OCI-LY7 (cell line): ENCODE measurements around the gene SP110. TPM values are rescaled to one million over a fixed set of nuclear protein-coding genes. Genes with fewer than 3 reads are reported as not detected.
A peak's percentile ranks its signal among the peaks of the same experiment; 100 is the strongest.

Experiments
- BruUV-seq: library from RNA; stranded (reverse); fragments of 400-500 nt; replicated peaks from 2 replicates; lab custom pipeline; 2021; lab: Mats Ljungman, UMichigan
- CTCF ChIA-PET: fragments of 300-600 bp; sonication (Branson Sonifier 250); formaldehyde crosslinking; loops from one replicate; lab custom pipeline; 2022; ENCODE audit warnings: antibody characterized with exemption; ENCODE audit not compliant: unreplicated experiment; lab: Charles Lee
- POLR2A ChIA-PET: fragments of 300-600 bp; sonication (Branson Sonifier 250); formaldehyde crosslinking; loops from one replicate; lab custom pipeline; 2022; ENCODE audit warnings: antibody characterized with exemption; lab: Charles Lee
- DNase-seq: peaks from one replicate; pipeline ENCODE4 v3.0.0-alpha.2; 2015; ENCODE audit warnings: low spot score
- H2AFZ ChIP-seq: fragments of 200-600 bp; sonication (generic), shearing (Covaris generic); 2 replicates; pipeline ENCODE4 v1.6.1; 2014; ENCODE audit warnings: mild to moderate bottlenecking, antibody characterized with exemption, low read length, moderate library complexity
- H3K27ac ChIP-seq: fragments of 200-600 bp; sonication (generic); 2 replicates; pipeline ENCODE4 v1.5.1; 2014; ENCODE audit warnings: mixed run types, low read depth, mild to moderate bottlenecking, moderate library complexity, low read length, inconsistent platforms; ENCODE audit not compliant: poor library complexity, severe bottlenecking
- H3K36me3 ChIP-seq: fragments of 200-600 bp; sonication (generic); 2 replicates; pipeline ENCODE4 v1.6.1; 2014; ENCODE audit warnings: mild to moderate bottlenecking, antibody characterized with exemption, low read length, moderate library complexity, mixed read lengths; ENCODE audit not compliant: insufficient read depth
- H3K4me1 ChIP-seq: fragments of 200-600 bp; sonication (generic); 2 replicates; pipeline ENCODE4 v1.5.1; 2014; ENCODE audit warnings: mild to moderate bottlenecking, low read length; ENCODE audit not compliant: insufficient read depth, poor library complexity, severe bottlenecking
- H3K4me2 ChIP-seq: fragments of 200-600 bp; sonication (generic); 2 replicates; pipeline ENCODE4 v1.6.1; 2014; ENCODE audit warnings: mild to moderate bottlenecking, low read length
- H3K4me3 ChIP-seq: fragments of 200-600 bp; sonication (generic); 2 replicates; pipeline ENCODE4 v1.5.1; 2014; ENCODE audit warnings: mild to moderate bottlenecking, low read depth, low read length; ENCODE audit not compliant: poor library complexity, severe bottlenecking
- H3K79me2 ChIP-seq: fragments of 200-600 bp; sonication (generic); 2 replicates; pipeline ENCODE4 v1.6.1; 2016; ENCODE audit warnings: low read depth, mild to moderate bottlenecking, low read length, moderate library complexity, mixed read lengths; ENCODE audit not compliant: insufficient read depth
- H3K9me2 ChIP-seq: fragments of 200-600 bp; sonication (generic); 2 replicates; pipeline ENCODE4 v1.6.1; 2016; ENCODE audit warnings: mild to moderate bottlenecking, low read length, mixed read lengths; ENCODE audit not compliant: insufficient read depth
- H3K9me3 ChIP-seq: fragments of 200-600 bp; sonication (generic); 2 replicates; pipeline ENCODE4 v1.6.1; 2014; ENCODE audit warnings: mild to moderate bottlenecking, mixed run types, low read length, mixed read lengths
- H4K20me1 ChIP-seq: fragments of 200-600 bp; sonication (generic); 2 replicates; pipeline ENCODE4 v1.6.1; 2014; ENCODE audit warnings: mild to moderate bottlenecking, antibody characterized with exemption, low read length, moderate library complexity, mixed read lengths; ENCODE audit not compliant: insufficient read depth
- CTCF ChIP-seq: fragments of 200-600 bp; sonication (generic); conservative IDR thresholded peaks from 2 replicates; pipeline ENCODE4 v1.5.1; 2014; ENCODE audit warnings: mild to moderate bottlenecking, antibody characterized with exemption, low read length, moderate library complexity, mixed read lengths
- EZH2phosphoT487 ChIP-seq: fragments of 200-600 bp; sonication (generic); IDR thresholded peaks from 2 replicates; pipeline ENCODE4 v1.6.1; 2018; ENCODE audit warnings: low read depth, borderline replicate concordance, mild to moderate bottlenecking, mixed run types, antibody characterized with exemption, low read length, moderate library complexity, mixed read lengths
- intact Hi-C: fragments of 100-400 bp; cut with micrococcal nuclease; formaldehyde crosslinking; loops from one replicate; pipeline ENCODE4 v1.10.0; 2022; ENCODE audit not compliant: unreplicated experiment
- total RNA-seq, 2 experiments: library from RNA; depleted of rRNA in 1 of 2; stranded (reverse); fragments of >200 nt in 1 of 2; shearing (Covaris generic) in 1 of 2; gene quantifications; 2 replicates each; pipeline ENCODE4 v1.2.3, GENCODE V29; 2014 to 2022

SP110 gene
- total RNA-seq, 2 experiments from 2014 or later: 9.3 to 15.7 TPM

DNA sequence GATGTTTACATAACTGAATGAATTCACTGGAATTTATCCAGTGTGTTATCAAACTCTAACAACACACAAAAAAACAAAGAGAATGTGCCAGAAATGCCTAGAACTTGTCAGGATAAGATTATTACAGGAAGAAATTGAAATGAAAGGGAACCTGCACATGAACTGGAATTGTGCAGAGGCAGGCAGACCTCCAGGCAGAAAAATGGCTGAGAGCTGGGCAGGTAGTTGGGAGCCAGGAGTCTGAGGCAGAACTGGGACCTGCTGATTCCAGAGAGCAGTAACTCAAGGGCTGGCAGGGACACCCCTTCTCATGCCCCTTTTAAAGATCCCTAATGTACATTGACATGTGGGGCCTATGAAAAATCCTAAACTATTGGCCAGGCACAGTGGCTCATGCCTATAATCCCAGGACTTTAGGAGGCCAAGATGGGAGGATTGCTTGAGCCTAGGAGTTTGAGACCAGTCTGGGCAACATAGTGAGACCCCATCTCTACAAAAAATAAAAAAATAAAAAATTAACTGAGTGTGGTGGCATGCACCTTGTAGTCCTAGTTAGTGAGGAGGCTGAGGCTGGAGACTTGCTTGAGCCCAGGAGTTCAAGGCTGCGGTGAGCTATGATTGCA, 674 bp upstream of the SP110 start:
- Histone ChIP-seq H3K4me1 (peaks cover 68% of the 10 kb centered on the region), H2AFZ (peak overlapping the region; percentile 88), H3K4me3 (peak overlapping the region; percentile 74), H3K9me3 (no peaks in the 10 kb centered on the region), H3K9me2 (no peaks in the 10 kb centered on the region), H4K20me1 (peaks cover 10% of the 10 kb centered on the region; the same call in 1 of the 2 replicates), H3K36me3 (no peaks in the 10 kb centered on the region; the same call in 1 of the 2 replicates), H3K27ac (peak overlapping the region; percentile 36), H3K79me2 (no peaks in the 10 kb centered on the region), H3K4me2 (peak overlapping the region; percentile 93)
- TF ChIP-seq CTCF (no peak), EZH2phosphoT487 (no peak)
- BruUV-seq: no TSS peak
- intact Hi-C loops: loop anchor here (5.0 kb wide), 1 partner anchor 107 kb away; the partner anchor contains the start of gene SP140L
- CTCF ChIA-PET: no interaction called here
- no peak for DNase-seq
- POLR2A ChIA-PET: interaction anchor here (1.0 to 5.0 kb wide), 2 partner anchors 13 to 197 kb away, joined by 4 to 41 read pairs; no protein-coding TSS in a partner anchor

GRCh38 chr2:230218421-230218820, 1.4 kb downstream of the SP110 start:
- H3K36me3 ChIP-seq: peaks cover 10% of the 10 kb centered on the region
- no peaks in the 10 kb centered on the region for H3K9me2 ChIP-seq
- peaks cover 54% of the 10 kb centered on the region for H3K4me1 ChIP-seq
- H4K20me1 ChIP-seq: peaks cover 12% of the 10 kb centered on the region; the same call in 1 of the 2 replicates
- ChIA-PET CTCF (no interaction called here), POLR2A (interaction anchor here (1.4 to 5.0 kb wide), 5 partner anchors 10 to 384 kb away, joined by 3 to 41 read pairs (median 5); no protein-coding TSS in a partner anchor)
- H2AFZ ChIP-seq: no peak overlapping the region
- no TSS peak for BruUV-seq
- intact Hi-C loops: no loop called here
- H3K4me2 ChIP-seq: peak overlapping the region; percentile 93
- DNase-seq: peak; percentile 77
- H3K27ac ChIP-seq: no peak overlapping the region
- TF ChIP-seq CTCF: no peak
- no peak for TF ChIP-seq EZH2phosphoT487
- peak overlapping the region; percentile 74 for H3K4me3 ChIP-seq
- no peaks in the 10 kb centered on the region for H3K9me3 ChIP-seq
- H3K79me2 ChIP-seq: no peaks in the 10 kb centered on the region

- H3K4me1 ChIP-seq: peaks cover 50% of the 10 kb centered on the region
- no peak overlapping the region for H3K27ac ChIP-seq
- no TSS peak for BruUV-seq
- peaks cover 13% of the 10 kb centered on the region for H3K36me3 ChIP-seq
- peak; percentile 61 for DNase-seq
- no peak for TF ChIP-seq CTCF
- TF ChIP-seq EZH2phosphoT487: no peak
- H3K9me2 ChIP-seq: no peaks in the 10 kb centered on the region
- POLR2A ChIA-PET: interaction anchor here (0.6 to 2.6 kb wide), 6 partner anchors 8 to 432 kb away, joined by 3 to 10 read pairs (median 4); partner anchors contain the start of gene SP140
- intact Hi-C loops: no loop called here
- CTCF ChIA-PET: interaction anchor here (0.6 kb wide), 1 partner anchor 1222 kb away, joined by 3 read pairs; no protein-coding TSS in a partner anchor
- no peaks in the 10 kb centered on the region for H3K9me3 ChIP-seq
- peak overlapping the region; percentile 93 for H3K4me2 ChIP-seq
- no peak overlapping the region for H3K4me3 ChIP-seq
- H4K20me1 ChIP-seq: peaks cover 12% of the 10 kb centered on the region
- no peaks in the 10 kb centered on the region for H3K79me2 ChIP-seq
- no peak overlapping the region for H2AFZ ChIP-seq
Observed at GRCh38 chr2:230217424-230217823, 2.4 kb downstream of the SP110 start.
